ENCODE data around the gene ZDHHC14.

ZDHHC14 gene

GRCh38 chr6:157537556-157537955 lies 156.6 kb downstream of the ZDHHC14 start:
- DNase-seq = no peak

GRCh38 chr6:157538168-157538567 lies 157.2 kb downstream of the ZDHHC14 start:
- DNase-seq = no peak

GRCh38 chr6:157538698-157539097 lies 157.7 kb downstream of the ZDHHC14 start:
- DNase-seq = no peak

- DNase-seq = no peak
Observed at GRCh38 chr6:157539421-157539822, 158.4 kb downstream of the ZDHHC14 start.

GRCh38 chr6:157539900-157540752 lies 159.1 kb downstream of the ZDHHC14 start:
- DNase-seq = no peak

GRCh38 chr6:157541618-157542413 lies 160.8 kb downstream of the ZDHHC14 start:
- no peak for DNase-seq

GRCh38 chr6:157542414-157543160 lies 161.6 kb downstream of the ZDHHC14 start:
- DNase-seq = no peak

- DNase-seq = no peak
Observed at GRCh38 chr6:157546321-157546720, 165.3 kb downstream of the ZDHHC14 start.

GRCh38 chr6:157547112-157547511 lies 166.1 kb downstream of the ZDHHC14 start:
- no peak for DNase-seq

- DNase-seq = peak; percentile 4 to 28
Observed at GRCh38 chr6:157548635-157549467, 167.9 kb downstream of the ZDHHC14 start.

GRCh38 chr6:157549468-157549745 lies 168.4 kb downstream of the ZDHHC14 start:
- DNase-seq = no peak

GRCh38 chr6:157550114-157550989 lies 169.4 kb downstream of the ZDHHC14 start:
- DNase-seq = peak; percentile 53 to 59

- DNase-seq = no peak
Observed at GRCh38 chr6:157551041-157551832, 170.2 kb downstream of the ZDHHC14 start.

GRCh38 chr6:157552081-157552747 lies 171.2 kb downstream of the ZDHHC14 start:
- DNase-seq = no peak

GRCh38 chr6:157552820-157553485 lies 172.0 kb downstream of the ZDHHC14 start:
- DNase-seq = no peak

GRCh38 chr6:157554747-157555146 lies 173.8 kb downstream of the ZDHHC14 start:
- DNase-seq = no peak

- DNase-seq = no peak
Observed at GRCh38 chr6:157555455-157556143, 174.6 kb downstream of the ZDHHC14 start.

- no peak for DNase-seq
Observed at GRCh38 chr6:157556144-157556645, 175.2 kb downstream of the ZDHHC14 start.
